WI38 (cell line): Measurements from ENCODE around the gene DIO3.

Experiments
- H3K4me3 ChIP-seq: 2 replicates; pipeline ENCODE4 v1.5.1; 2011; ENCODE audit warnings: low read depth, mild to moderate bottlenecking, control low read depth, low read length
- CTCF ChIP-seq: IDR thresholded peaks from 2 replicates; pipeline ENCODE4 v1.5.1; 2012; ENCODE audit warnings: low read depth, mild to moderate bottlenecking, control low read depth, low read length

DIO3 gene

GRCh38 chr14:101542391-101542790, 18.9 kb upstream of the DIO3 start:
- no peak overlapping the region for H3K4me3 ChIP-seq
- TF ChIP-seq CTCF = no peak

- no peak for TF ChIP-seq CTCF
- no peak overlapping the region for H3K4me3 ChIP-seq
These were observed 17.5 kb upstream of the DIO3 start for GRCh38 chr14:101543814-101544213.

GRCh38 chr14:101544550-101544949, 16.7 kb upstream of the DIO3 start:
- no peak overlapping the region for H3K4me3 ChIP-seq
- TF ChIP-seq CTCF = no peak

GRCh38 chr14:101546706-101547105, 14.6 kb upstream of the DIO3 start:
- no peak for TF ChIP-seq CTCF
- no peak overlapping the region for H3K4me3 ChIP-seq

- TF ChIP-seq CTCF = no peak
- H3K4me3 ChIP-seq = no peak overlapping the region
These were observed 14.1 kb upstream of the DIO3 start for GRCh38 chr14:101547107-101547738.

GRCh38 chr14:101547961-101548669, 13.2 kb upstream of the DIO3 start:
- TF ChIP-seq CTCF = no peak
- H3K4me3 ChIP-seq = no peak overlapping the region

GRCh38 chr14:101548710-101549109, 12.6 kb upstream of the DIO3 start:
- TF ChIP-seq CTCF = no peak
- H3K4me3 ChIP-seq = no peak overlapping the region
